Astrocyte (in vitro differentiated cells and primary cell): ENCODE measurements around the gene TSFM. TPM values are rescaled to one million over a fixed set of nuclear protein-coding genes. Genes with fewer than 3 reads are reported as not detected.

Experiments used
- DNase-seq: peaks from one replicate; pipeline ENCODE4 v3.0.0-alpha.2; 2010; ENCODE audit warnings: low read depth
- FAIRE-seq: peaks from 2 replicates; lab custom pipeline; 2011; peaks lifted over from hg19 to GRCh38; lab: Jason Lieb, UNC
- H2AFZ ChIP-seq: 2 replicates; pipeline ENCODE4 v1.6.0; 2012; ENCODE audit warnings: low read depth, low read length, inconsistent platforms
- H3K27ac ChIP-seq: 2 replicates; pipeline ENCODE4 v1.5.1; 2011; ENCODE audit warnings: low read depth, low read length, inconsistent platforms
- H3K27me3 ChIP-seq: 2 replicates; pipeline ENCODE4 v1.6.0; 2011; ENCODE audit warnings: low read length, inconsistent platforms; ENCODE audit not compliant: insufficient read depth
- H3K36me3 ChIP-seq: 2 replicates; pipeline ENCODE4 v1.5.1; 2011; ENCODE audit warnings: low read length, inconsistent platforms; ENCODE audit not compliant: insufficient read depth
- H3K4me1 ChIP-seq: 2 replicates; pipeline ENCODE4 v1.5.1; 2011; ENCODE audit warnings: low read length, inconsistent platforms; ENCODE audit not compliant: insufficient read depth
- H3K4me2 ChIP-seq: 2 replicates; pipeline ENCODE4 v1.6.0; 2012; ENCODE audit warnings: low read length, inconsistent platforms
- H3K4me3 ChIP-seq: 2 replicates; pipeline ENCODE4 v1.5.1; 2011; ENCODE audit warnings: low read depth, mild to moderate bottlenecking, low read length, inconsistent platforms; ENCODE audit not compliant: insufficient read depth
- H3K79me2 ChIP-seq: 2 replicates; pipeline ENCODE4 v1.6.0; 2012; ENCODE audit warnings: mild to moderate bottlenecking, low read length, inconsistent platforms; ENCODE audit not compliant: insufficient read depth
- H3K9ac ChIP-seq: 2 replicates; pipeline ENCODE4 v1.6.0; 2012; ENCODE audit warnings: mild to moderate bottlenecking, low read length, inconsistent platforms
- H3K9me3 ChIP-seq: 2 replicates; pipeline ENCODE4 v1.5.1; 2012; ENCODE audit warnings: low read depth, mild to moderate bottlenecking, low read length, inconsistent platforms; ENCODE audit not compliant: insufficient read depth
- H4K20me1 ChIP-seq: 2 replicates; pipeline ENCODE4 v1.6.0; 2012; ENCODE audit warnings: low read length, inconsistent platforms; ENCODE audit not compliant: insufficient read depth
- H3K27ac Mint-ChIP-seq: one replicate; pipeline ENCODE4 v1.8.0; 2021; ENCODE audit warnings: mild to moderate bottlenecking, mixed read lengths; ENCODE audit not compliant: unreplicated experiment
- H3K27me3 Mint-ChIP-seq: one replicate; pipeline ENCODE4 v1.8.0; 2021; ENCODE audit warnings: low read depth, mixed read lengths; ENCODE audit not compliant: unreplicated experiment
- H3K36me3 Mint-ChIP-seq: one replicate; pipeline ENCODE4 v1.8.0; 2021; ENCODE audit warnings: low read depth, mixed read lengths; ENCODE audit not compliant: unreplicated experiment
- H3K4me1 Mint-ChIP-seq: one replicate; pipeline ENCODE4 v1.8.0; 2021; ENCODE audit warnings: low read depth, mixed read lengths; ENCODE audit not compliant: unreplicated experiment
- H3K4me3 Mint-ChIP-seq: one replicate; pipeline ENCODE4 v1.8.0; 2021; ENCODE audit warnings: mild to moderate bottlenecking, moderate library complexity, mixed read lengths; ENCODE audit not compliant: unreplicated experiment
- H3K9me3 Mint-ChIP-seq: one replicate; pipeline ENCODE4 v1.8.0; 2021; ENCODE audit warnings: mild to moderate bottlenecking, mixed read lengths; ENCODE audit not compliant: unreplicated experiment
- EZH2 ChIP-seq: IDR thresholded peaks from 2 replicates; pipeline ENCODE4 v1.6.1; 2012; ENCODE audit warnings: mild to moderate bottlenecking, low read length, inconsistent platforms; ENCODE audit not compliant: insufficient read depth
- total RNA-seq: library from RNA; stranded (reverse); gene quantifications from 2 replicates; pipeline ENCODE4 v1.2.1, GENCODE V29; 2021
- TF ChIP-seq, protein P1 (sequence below): IDR thresholded peaks from 2 replicates; pipeline ENCODE4 v1.5.1; 2011; ENCODE audit warnings: low read depth, mild to moderate bottlenecking, inconsistent platforms, low read length, moderate library complexity; ENCODE audit not compliant: insufficient read depth

TSFM gene
- total RNA-seq, 1 donor from 2014 or later = 26.6 TPM

DNA sequence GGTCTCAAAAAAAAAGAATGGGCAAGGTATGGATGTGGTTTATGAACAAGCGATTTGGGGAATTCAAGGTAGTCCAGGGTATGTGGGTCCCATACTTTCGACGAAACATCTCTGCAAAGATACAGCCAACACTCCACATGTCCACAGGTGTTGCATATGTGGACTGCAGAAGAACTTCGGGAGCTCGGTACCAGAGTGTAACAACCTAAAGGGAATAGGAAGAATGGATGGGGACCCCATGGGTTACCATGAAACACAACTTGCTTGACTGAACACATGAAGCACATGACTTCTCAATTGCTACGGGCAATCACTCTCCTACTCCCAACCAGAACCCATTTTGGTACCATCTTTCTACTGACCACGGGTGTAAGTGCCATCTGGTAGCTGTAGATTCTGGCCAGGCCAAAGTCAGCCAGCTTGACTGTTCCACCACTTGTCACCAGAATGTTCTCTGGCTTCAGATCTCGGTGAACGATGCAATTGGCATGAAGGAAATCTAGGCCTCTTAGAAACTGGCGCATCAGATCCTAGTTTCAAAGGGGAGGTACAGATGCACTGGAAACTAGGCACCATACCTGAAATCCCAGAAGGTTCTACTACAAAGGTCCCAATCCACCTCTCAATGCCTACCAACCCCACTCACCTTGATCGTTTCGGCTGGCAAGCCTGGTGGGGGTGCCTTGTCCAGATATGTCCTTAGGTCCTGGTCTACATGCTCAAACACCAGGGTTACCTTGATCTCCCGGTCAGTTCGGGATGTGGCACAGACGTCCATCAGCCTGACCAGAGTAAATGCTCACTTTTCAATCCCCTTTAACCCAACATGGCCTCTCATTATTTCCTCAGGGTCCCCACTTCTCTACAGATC, 31.8 kb upstream of the TSFM start:
- H3K27me3 Mint-ChIP-seq = no peaks in the 10 kb centered on the region

DNA sequence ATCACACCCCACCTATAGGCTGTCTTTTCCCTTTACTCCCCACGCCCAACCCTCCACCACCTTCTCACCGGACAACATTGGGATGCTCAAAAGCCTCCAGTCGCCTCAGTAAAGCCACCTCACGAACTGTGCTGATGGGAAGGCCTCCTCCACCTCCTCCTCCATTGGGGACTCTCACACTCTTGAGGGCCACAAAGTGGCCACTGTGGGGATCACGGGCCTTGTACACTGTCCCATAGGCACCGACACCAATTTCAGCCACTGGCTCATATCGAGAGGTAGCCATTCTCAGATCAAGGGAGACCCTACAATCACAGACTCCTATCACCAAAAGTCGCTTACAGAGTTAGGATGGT, 31.2 kb upstream of the TSFM start:
- H3K36me3 Mint-ChIP-seq = peaks cover 32% of the 10 kb centered on the region
- H4K20me1 ChIP-seq = peaks cover 13% of the 10 kb centered on the region
- DNase-seq = no peak
- H3K4me2 ChIP-seq = peak overlapping the region; percentile 95
- H3K9me3 ChIP-seq = no peaks in the 10 kb centered on the region
- no peak for TF ChIP-seq EZH2
- TF ChIP-seq, protein P1, sequence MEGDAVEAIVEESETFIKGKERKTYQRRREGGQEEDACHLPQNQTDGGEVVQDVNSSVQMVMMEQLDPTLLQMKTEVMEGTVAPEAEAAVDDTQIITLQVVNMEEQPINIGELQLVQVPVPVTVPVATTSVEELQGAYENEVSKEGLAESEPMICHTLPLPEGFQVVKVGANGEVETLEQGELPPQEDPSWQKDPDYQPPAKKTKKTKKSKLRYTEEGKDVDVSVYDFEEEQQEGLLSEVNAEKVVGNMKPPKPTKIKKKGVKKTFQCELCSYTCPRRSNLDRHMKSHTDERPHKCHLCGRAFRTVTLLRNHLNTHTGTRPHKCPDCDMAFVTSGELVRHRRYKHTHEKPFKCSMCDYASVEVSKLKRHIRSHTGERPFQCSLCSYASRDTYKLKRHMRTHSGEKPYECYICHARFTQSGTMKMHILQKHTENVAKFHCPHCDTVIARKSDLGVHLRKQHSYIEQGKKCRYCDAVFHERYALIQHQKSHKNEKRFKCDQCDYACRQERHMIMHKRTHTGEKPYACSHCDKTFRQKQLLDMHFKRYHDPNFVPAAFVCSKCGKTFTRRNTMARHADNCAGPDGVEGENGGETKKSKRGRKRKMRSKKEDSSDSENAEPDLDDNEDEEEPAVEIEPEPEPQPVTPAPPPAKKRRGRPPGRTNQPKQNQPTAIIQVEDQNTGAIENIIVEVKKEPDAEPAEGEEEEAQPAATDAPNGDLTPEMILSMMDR = no peak
- no peaks in the 10 kb centered on the region for H3K27me3 Mint-ChIP-seq
- H3K36me3 ChIP-seq = peaks cover 28% of the 10 kb centered on the region
- H3K9me3 Mint-ChIP-seq = no peaks in the 10 kb centered on the region
- H3K4me3 ChIP-seq = peak overlapping the region; percentile 76
- no peak for FAIRE-seq
- H3K9ac ChIP-seq = peak overlapping the region; percentile 97
- H3K4me1 ChIP-seq = peaks cover 21% of the 10 kb centered on the region
- peaks cover 11% of the 10 kb centered on the region for H3K27me3 ChIP-seq
- H3K79me2 ChIP-seq = peaks cover 34% of the 10 kb centered on the region
- peak overlapping the region; percentile 95 for H3K27ac ChIP-seq
- peak overlapping the region; percentile 94 for H3K27ac Mint-ChIP-seq
- peak overlapping the region; percentile 91 for H3K4me3 Mint-ChIP-seq
- H2AFZ ChIP-seq = peak overlapping the region; percentile 78
- H3K4me1 Mint-ChIP-seq = peaks cover 25% of the 10 kb centered on the region

More for the DNA sequence above, 31.8 kb upstream of the TSFM start:
- H3K9ac ChIP-seq = peak overlapping the region; percentile 97
- no peak overlapping the region for H2AFZ ChIP-seq
- peaks cover 6% of the 10 kb centered on the region for H3K27me3 ChIP-seq
- Mint-ChIP-seq H3K4me3 (peak overlapping the region; percentile 91), H3K9me3 (no peaks in the 10 kb centered on the region), H3K4me1 (peaks cover 26% of the 10 kb centered on the region), H3K27ac (peak overlapping the region; percentile 94), H3K36me3 (peaks cover 37% of the 10 kb centered on the region)
- peak overlapping the region; percentile 95 for H3K27ac ChIP-seq
- peak overlapping the region; percentile 76 for H3K4me3 ChIP-seq
- H4K20me1 ChIP-seq = peaks cover 13% of the 10 kb centered on the region
- H3K36me3 ChIP-seq = peaks cover 31% of the 10 kb centered on the region
- peaks cover 34% of the 10 kb centered on the region for H3K79me2 ChIP-seq
- FAIRE-seq (no peak), DNase-seq (no peak)
- no peaks in the 10 kb centered on the region for H3K9me3 ChIP-seq
- TF ChIP-seq, protein P1 = no peak
- peak overlapping the region; percentile 95 for H3K4me2 ChIP-seq
- peaks cover 23% of the 10 kb centered on the region for H3K4me1 ChIP-seq
